ENCODE results near the gene DDR1. TPM values are rescaled to one million over a fixed set of nuclear protein-coding genes. Genes with fewer than 3 reads are reported as not detected.

Gene DDR1
- total and polyA plus RNA-seq, 8 donors: 77.9 to 148 (median 90.0) TPM

DNA sequence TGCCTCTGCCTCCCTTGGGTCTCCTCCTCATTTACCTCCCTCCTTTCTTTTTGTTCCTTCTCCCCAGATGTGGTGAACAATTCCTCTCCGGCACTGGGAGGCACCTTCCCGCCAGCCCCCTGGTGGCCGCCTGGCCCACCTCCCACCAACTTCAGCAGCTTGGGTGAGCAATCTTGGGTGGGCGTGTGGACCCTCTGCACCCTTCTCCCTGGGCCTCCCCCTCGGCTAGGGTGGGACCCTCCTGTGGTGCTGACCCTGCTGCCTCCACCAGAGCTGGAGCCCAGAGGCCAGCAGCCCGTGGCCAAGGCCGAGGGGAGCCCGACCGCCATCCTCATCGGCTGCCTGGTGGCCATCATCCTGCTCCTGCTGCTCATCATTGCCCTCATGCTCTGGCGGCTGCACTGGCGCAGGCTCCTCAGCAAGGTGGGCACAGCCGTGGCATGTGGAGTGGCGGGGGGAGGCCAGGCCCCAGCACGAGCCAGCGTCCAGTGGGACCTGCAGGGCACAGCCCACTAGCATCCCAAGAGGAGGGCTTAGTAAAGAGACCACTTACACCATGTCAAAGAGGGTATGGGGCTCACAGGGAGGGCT, 8.8 kb downstream of the DDR1 start:
- intact Hi-C loops (cut with DNase I): no loop called here
- Histone ChIP-seq H3K4me1 (no peaks in the 10 kb centered on the region), H3K27ac (no peak overlapping the region), H3K36me3 (peaks cover 0 to 63% of the 10 kb centered on the region in 2 donors), H3K27me3 (no peaks in the 10 kb centered on the region), H3K4me3 (no peak overlapping the region), H3K9me3 (no peaks in the 10 kb centered on the region)
- no peak for TF ChIP-seq CTCF (IDR thresholded peaks at IDR 0.05)
- no peak for DNase-seq
- no peak for ATAC-seq

GRCh38 chr6:30893666-30894065, 9.3 kb downstream of the DDR1 start:
- TF ChIP-seq CTCF (IDR thresholded peaks at IDR 0.05): no peak
- peaks cover 0 to 69% of the 10 kb centered on the region in 2 donors for H3K36me3 ChIP-seq

DNA sequence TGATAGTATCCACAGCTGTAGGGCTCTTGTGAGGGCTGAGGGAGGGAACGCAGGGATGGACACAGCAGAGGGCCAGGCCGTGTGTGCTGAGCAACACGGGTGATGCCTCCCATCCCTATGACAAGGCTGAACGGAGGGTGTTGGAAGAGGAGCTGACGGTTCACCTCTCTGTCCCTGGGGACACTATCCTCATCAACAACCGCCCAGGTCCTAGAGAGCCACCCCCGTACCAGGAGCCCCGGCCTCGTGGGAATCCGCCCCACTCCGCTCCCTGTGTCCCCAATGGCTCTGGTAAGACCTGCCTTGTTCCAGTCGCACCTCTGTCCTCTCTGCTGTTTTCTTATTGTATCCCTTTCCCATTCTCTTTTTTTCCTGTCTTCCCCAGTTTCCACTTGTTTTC, 10.1 kb downstream of the DDR1 start:
- no peaks in the 10 kb centered on the region for H3K27me3 ChIP-seq
- no peak for DNase-seq
- intact Hi-C loops (cut with DNase I): no loop called here
- H3K9me3 ChIP-seq: no peaks in the 10 kb centered on the region
- no peak for TF ChIP-seq CTCF (IDR thresholded peaks at IDR 0.05)
- H3K4me1 ChIP-seq: no peaks in the 10 kb centered on the region
- ATAC-seq: no peak
- peaks cover 0 to 69% of the 10 kb centered on the region in 2 donors for H3K36me3 ChIP-seq
- H3K27ac ChIP-seq: no peak overlapping the region
- H3K4me3 ChIP-seq: no peak overlapping the region

More at GRCh38 chr6:30893666-30894065, 9.3 kb downstream of the DDR1 start:
- no peaks in the 10 kb centered on the region for H3K27me3 ChIP-seq
- H3K9me3 ChIP-seq: no peaks in the 10 kb centered on the region
- H3K4me1 ChIP-seq: no peaks in the 10 kb centered on the region
- intact Hi-C loops (cut with DNase I): no loop called here
- no peak overlapping the region for H3K4me3 ChIP-seq
- ATAC-seq: no peak
- H3K27ac ChIP-seq: no peak overlapping the region
- no peak for DNase-seq

GRCh38 chr6:30894935-30895334, 10.6 kb downstream of the DDR1 start:
- intact Hi-C loops (cut with DNase I): no loop called here
- peaks cover 0 to 68% of the 10 kb centered on the region in 2 donors for H3K36me3 ChIP-seq
- no peaks in the 10 kb centered on the region for H3K4me1 ChIP-seq
- H3K4me3 ChIP-seq: no peak overlapping the region
- DNase-seq (no peak), ATAC-seq (no peak)
- no peak for TF ChIP-seq CTCF (IDR thresholded peaks at IDR 0.05)
- no peaks in the 10 kb centered on the region for H3K27me3 ChIP-seq
- H3K27ac ChIP-seq: no peak overlapping the region
- no peaks in the 10 kb centered on the region for H3K9me3 ChIP-seq

- ATAC-seq (no peak), DNase-seq (no peak)
- intact Hi-C loops (cut with DNase I): no loop called here
- no peaks in the 10 kb centered on the region for H3K9me3 ChIP-seq
- H3K4me1 ChIP-seq: no peaks in the 10 kb centered on the region
- peaks cover 0 to 63% of the 10 kb centered on the region in 2 donors for H3K36me3 ChIP-seq
- H3K27me3 ChIP-seq: no peaks in the 10 kb centered on the region
- no peak overlapping the region for H3K4me3 ChIP-seq
- H3K27ac ChIP-seq: no peak overlapping the region
- TF ChIP-seq CTCF (IDR thresholded peaks at IDR 0.05): no peak
Measured at GRCh38 chr6:30895343-30895742, 11.0 kb downstream of the DDR1 start.

Data from left lung (tissue), 10 donors.